NCI-H524 treated with DMSO at 0.1 percent for 48 hours (cell line): Measurements from ENCODE around the gene GLO1.

Source experiments
- DNase-seq: peaks from one replicate; lab custom pipeline; 2025; lab: John Stamatoyannopoulos, UW

The GLO1 gene

DNA sequence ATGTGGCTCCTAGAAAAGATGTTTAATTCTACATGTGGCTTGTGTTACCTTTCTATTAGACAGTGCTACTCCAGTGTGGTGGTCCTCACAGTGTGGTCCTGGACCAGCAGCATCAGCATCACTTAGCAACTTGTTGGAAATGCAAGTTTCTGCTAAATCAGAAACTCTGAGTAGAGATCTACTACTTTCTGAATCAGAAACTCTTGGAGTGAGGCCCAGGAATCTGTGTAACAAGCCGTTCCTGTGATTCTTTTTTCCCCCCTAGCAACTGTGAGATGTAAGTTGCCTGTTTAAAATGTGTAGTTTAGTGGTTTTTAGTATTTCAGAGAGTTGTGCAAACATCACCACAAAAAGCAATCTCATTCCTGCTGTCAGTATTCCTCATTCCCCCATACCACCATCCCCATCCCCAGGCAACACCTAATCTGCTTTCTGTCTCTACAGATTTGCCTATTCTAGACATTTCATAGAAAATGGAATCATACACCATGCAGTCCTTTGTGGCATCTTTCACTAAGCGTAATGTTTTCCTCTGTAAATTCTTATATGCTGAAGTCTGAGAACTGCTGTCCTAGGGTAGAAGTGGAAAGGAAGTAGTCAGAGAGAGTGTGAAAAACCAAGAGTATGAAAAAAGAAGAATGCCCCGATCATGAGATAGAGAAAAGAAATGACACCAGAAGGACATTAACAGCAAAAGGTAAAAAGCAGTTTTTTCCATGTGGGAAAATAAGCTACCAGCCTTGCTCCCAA, 44.4 kb downstream of the GLO1 start:
- DNase-seq: no peak

- no peak for DNase-seq
Measured at GRCh38 chr6:38656896-38657295, 46.0 kb downstream of the GLO1 start.

DNA sequence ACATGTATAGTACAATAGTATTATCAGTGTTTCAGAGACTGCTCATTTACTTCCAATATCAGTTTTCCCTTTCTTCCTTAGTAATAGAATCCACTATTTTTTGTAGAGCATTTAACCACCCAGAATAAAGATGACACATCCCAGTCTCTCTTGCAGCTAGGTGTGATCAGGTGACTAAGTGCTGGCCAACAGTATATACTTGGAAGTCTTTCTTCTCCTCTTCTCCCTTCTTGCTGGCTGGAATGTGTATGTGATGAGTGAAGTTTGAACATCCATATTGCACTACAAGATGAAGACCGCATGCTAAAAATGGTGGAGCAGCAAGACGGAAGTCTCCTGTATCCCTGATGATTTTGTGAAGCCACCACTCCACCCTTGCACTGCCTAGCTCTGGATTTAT, 48.7 kb downstream of the GLO1 start:
- no peak for DNase-seq

GRCh38 chr6:38651121-38651784, 51.7 kb downstream of the GLO1 start:
- DNase-seq: no peak

DNA sequence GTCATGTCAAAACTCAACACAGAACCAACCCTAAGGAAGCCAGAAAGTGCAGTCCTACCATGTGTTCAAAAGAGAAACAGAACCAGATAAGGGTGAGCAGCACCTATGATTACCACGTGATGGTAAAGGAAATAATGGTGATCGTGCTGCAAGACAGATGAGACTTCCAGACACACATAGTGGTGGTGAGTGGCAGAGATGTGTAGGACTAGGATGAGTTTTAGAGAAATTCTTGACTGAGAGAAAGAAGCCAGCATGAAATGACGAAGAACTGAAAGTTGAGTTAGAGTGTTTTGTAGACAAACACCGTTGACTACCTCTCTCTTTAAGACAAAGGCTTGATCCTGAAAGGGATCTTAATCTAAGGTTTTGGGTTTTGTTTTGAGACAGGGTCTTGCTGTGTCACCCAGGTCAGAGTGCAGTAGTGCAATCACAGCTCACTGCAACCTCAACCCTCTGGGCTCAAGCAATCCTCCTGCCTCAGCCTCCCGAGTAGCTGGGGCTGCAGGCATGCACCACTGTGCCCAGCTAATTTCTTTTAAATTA, 52.7 kb downstream of the GLO1 start:
- no peak for DNase-seq

GRCh38 chr6:38649744-38650143, 53.2 kb downstream of the GLO1 start:
- DNase-seq: no peak

GRCh38 chr6:38648629-38649028, 54.3 kb downstream of the GLO1 start:
- no peak for DNase-seq

DNA sequence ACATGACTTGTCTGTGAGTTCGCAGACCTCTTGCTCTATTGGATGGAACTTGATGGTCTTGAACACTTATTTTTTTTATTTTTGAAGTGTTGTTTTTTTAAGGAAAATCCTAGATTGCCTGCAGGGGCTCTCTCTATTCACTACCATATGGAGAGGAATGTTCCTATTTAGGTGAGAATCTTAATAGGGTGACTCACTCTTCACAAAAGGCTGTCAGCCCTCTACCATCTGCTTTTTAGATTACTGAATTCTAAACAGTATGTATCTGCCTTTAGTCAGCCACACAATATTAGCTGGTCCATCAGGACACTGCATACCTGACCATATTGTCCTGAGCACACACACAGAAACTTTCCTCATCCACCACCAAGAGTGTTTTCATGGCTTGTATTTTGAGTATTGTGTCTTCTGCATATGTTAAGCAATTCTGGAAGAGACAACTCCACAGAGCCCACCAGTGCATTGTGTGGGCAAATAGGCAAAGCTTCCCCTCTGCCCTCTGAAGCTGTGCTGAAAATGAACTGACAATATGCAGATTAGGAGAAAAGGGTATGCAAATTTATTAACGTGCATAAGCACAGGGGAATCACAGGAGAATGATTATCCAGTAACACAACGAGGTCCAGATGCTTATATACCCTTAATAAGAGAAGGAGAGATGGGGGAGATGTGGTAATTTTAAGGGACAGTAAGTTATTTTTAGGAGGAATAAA, 56.6 kb downstream of the GLO1 start:
- DNase-seq: peak; percentile 88

DNA sequence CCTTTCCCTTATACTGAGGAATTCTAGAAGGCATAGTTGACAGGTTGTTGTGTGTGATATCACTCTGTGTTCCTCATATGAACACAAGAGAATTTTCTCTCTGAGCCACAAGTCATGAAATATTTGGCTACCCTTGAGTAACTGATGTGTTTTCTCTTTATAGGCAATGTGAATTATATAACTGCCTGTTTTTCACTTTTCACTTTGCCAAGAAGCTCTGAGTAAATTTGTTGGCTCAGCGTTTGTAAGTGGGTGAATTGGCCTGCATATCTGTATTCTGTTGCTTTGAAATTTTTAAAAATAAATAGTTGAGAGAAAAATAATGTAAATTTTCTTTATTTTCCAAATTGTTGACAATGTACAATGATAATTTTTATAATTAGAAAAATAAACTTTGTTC, 58.0 kb downstream of the GLO1 start:
- DNase-seq: no peak

- no peak for DNase-seq
Measured at GRCh38 chr6:38640216-38640909, 62.6 kb downstream of the GLO1 start.

GRCh38 chr6:38639498-38640215, 63.3 kb downstream of the GLO1 start, which contains the start of gene BTBD9:
BTBD9 (minus strand) TSS chr6:38639929.
- DNase-seq: peak; percentile 12

GRCh38 chr6:38638941-38639497, 63.9 kb downstream of the GLO1 start:
- no peak for DNase-seq

GRCh38 chr6:38637756-38638155, 65.2 kb downstream of the GLO1 start:
- no peak for DNase-seq

- DNase-seq: no peak
Measured at GRCh38 chr6:38636027-38636426, 66.9 kb downstream of the GLO1 start.

GRCh38 chr6:38634518-38634917, 68.4 kb downstream of the GLO1 start:
- DNase-seq: no peak

DNA sequence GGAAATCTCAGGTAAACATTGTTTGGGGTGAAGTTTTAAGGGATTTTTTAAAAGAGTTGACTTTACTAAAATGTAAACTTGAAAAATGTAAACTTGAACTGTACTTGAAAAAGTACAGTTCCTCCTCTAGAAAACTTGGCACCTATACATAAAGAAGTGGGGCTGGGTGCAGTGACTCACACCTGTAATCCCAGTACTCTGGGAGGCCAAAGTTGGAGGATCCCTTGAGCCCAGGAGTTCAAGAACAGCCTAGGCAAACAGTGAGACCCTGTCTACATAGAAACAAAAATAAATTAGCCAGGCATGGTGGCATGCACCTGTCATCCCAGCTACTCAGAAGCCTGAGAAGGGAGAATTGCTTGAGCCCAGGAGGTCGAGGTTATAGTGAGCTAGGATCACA, 70.5 kb downstream of the GLO1 start:
- DNase-seq: no peak

GRCh38 chr6:38631186-38631783, 71.7 kb downstream of the GLO1 start:
- no peak for DNase-seq
